Hematopoietic multipotent progenitor cell treated with erythropoietin and hydrocortisone succinate and interleukin-3 and kit ligand, for 15 days (in vitro differentiated cells): ENCODE results near the gene CUEDC1.
A peak's percentile ranks its signal among the peaks of the same experiment; 100 is the strongest.
"Not testable (repeated sequence)": the region's sequence is repeated elsewhere in the genome, so short reads cannot be mapped to it uniquely, and the experiment has no call there.

ENCODE experiments used
- DNase-seq: peaks from one replicate; pipeline ENCODE4 v3.0.0-alpha.2; 2015; ENCODE audit warnings: low spot score

The CUEDC1 gene

GRCh38 chr17:57939797-57940196 is 15.4 kb downstream of the CUEDC1 start:
- DNase-seq, result no peak

GRCh38 chr17:57938061-57938502 is 17.1 kb downstream of the CUEDC1 start:
- DNase-seq, result no peak

DNA sequence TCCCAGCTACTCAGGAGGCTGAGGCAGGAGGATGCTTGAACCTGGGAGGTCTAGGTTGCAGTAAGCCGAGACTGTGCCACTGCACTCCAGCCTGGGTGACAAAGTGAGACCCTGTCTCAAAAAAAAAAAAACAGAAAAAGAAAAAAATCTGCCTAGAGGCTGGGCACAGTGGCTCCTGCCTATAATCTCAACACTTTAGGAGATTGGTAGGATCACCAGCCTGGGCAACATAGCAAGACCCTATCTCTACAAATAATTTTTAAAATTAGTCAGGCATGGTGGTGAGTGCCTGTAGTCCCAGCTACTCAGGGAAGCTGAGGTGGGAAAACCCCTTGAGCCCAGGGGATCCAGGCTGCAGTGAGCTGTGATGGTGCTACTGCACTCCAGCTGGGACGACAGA is 17.7 kb downstream of the CUEDC1 start:
- DNase-seq, result no peak

DNA sequence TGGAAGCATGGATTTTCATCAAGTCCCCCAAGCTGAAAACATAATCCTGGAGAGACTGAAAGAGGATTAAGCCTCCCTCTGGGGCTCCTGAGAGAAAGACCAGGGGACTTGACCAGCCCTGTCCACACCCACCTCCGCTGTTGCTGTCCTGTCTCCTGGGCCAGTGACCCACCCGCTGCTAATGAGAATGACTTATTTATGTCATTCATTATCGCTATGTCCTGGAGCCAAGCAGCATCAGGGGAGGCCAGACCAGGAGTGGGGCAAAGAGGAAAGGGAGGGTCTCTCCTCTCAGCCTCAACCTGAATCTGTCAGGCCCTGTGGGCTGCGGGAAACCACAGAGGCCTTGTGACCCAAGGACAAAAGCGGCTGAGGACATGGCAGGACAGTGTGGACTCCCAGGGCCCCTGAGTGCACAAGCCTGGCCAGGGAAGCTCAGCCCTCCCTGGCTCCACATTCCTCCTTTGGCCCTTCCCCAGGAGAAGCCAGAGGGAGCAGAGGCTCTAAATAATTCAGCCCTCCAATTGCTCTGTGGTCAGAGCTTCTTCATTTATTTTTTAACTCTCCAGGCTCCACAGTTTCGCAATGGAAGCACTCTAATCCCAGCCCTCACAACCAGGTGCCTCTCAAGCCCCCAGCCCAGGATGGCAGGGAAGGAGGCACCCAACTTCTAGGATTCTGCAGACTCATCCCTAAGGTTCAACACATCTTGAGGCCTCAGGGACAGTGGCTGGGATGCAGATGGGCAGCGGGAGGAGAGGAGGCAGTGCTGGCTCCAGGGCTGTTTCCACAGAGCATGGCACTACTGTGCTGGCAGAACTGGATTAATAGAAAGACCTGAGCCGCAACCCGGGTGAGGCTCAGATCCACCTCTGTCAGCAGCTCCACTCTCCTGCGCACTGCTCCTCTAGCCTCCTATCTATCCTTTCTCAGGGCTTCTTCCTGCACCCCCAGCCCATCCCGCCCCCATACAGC is 19.1 kb downstream of the CUEDC1 start:
- DNase-seq, result no peak

GRCh38 chr17:57931488-57932137 is 23.6 kb downstream of the CUEDC1 start:
- DNase-seq, result no peak

- no peak for DNase-seq
These were observed 25.0 kb downstream of the CUEDC1 start for GRCh38 chr17:57930239-57930638.

DNA sequence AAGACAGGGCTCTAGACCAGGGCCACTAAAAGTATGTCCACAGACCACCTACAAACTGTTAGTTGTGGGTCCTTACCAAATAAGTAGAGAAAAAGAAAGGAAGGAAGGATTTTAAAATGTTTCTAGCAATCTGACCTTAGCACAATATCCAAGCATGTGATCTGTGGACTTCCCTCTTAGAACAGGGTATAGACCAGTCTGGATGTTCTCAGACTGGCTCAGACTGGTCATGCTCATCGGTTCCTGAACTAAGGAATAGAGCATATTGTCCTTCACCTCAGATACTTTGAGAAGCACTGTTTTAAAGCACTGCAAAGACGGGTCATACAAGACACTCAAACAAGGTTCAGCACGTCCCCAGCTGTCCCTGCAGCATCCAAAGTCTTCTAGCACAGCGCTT is 25.8 kb downstream of the CUEDC1 start:
- no peak for DNase-seq

DNA sequence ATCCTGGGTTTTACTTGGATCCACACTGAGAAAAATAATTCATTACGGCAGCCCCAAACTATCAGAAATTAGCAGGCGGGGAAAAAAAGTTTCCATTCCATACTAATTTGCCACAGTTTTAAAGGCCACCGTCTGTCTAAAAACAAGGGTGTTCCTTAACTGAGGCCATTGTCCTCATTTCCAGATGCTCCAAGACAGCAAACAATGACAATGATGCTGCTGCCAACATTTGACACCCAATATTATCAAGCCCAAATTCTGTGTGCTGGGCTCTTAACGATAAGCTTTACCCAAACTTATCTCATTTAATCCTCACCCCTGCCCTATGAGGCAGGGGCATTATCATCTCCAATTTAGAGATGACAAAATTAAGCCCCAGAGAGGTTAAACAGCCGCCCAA is 26.3 kb downstream of the CUEDC1 start:
- DNase-seq, result peak; percentile 42

DNA sequence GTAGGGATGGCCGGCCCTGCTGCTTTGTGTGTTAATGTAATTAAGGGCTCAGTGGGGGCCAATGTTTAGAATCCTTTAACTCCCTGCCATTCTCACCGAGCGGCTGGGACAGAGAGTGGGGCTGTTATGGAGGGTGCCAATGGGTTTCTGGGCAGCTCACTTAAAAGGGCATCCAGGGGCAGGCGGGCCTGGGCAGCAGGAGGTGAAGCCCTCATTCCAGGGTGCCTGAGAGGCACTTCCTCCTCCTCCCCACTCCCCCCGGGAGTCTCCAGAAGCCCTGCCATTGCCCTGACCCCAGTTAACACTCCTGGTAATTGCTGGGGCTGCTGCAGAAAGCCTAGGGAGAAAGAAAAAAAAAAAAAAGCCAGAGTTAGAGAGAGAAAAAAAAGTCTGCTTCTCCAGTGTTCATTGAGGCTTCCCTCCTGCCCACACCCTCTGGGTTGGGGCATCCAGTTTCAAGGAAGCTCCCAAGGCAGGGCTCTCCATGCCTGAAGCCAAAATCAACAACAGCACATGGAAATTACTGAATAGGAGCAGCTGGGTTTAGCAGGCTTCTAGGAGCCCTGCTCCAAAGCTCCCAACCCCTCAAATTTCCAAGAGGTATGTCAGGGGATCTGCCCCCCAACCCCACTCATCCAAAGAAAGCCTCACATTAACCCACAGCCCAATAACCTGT is 28.0 kb downstream of the CUEDC1 start:
- DNase-seq, result no peak

GRCh38 chr17:57926723-57927047 is 28.5 kb downstream of the CUEDC1 start:
- DNase-seq, result no peak

- DNase-seq, result no peak
These were observed 29.7 kb downstream of the CUEDC1 start for GRCh38 chr17:57925361-57925990.

DNA sequence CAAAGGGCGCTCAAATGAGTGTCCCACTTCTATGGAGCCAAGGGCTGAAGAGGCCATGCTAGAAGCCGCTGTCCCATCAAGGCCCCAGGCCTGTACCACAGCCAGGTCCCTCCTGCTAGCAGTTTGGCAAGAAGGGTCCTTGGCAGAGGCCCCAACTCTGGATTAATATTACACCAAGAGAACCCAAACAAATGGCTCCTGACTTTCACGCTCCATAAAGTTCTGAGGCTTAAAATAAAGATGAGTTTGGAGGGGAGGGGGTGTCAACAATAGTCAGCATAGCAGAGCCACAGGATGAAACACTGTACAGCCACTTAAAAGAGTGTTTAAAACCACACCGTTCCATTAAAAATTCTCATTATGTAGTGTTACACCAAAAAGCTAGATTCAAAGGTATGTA is 30.5 kb downstream of the CUEDC1 start:
- no peak for DNase-seq

DNA sequence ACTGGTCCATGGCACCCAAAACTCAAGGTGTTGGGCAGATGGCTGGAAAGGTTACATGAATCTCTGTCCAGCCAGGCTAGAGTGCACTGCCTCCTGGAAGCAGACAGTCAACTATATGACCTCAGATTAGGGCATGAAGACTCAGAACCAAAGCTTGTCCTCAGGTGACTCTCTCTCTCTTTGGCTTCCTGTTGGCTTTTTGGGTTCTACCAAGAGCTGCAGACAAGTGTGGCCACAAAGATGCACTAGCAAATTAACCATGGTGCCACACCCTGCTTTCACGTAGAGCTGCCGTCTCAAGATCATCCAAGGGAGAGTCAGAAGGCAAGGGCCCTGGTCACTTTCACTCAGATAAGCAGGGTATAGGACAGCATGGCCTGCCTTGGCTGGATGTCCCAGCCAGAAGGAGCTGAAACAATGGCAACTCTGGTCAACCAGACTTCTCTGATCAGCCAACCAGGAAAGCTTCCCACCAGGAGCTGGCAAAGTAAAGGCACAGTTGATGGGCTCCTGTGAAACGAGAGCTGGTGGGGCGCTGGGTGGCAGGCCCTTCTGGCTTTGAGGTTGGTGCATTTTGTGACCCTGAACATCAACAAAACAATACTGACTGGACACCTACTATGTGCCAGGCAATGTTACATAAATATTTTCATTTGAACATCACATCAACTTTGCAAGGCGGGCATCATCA is 31.9 kb downstream of the CUEDC1 start:
- DNase-seq, result no peak

DNA sequence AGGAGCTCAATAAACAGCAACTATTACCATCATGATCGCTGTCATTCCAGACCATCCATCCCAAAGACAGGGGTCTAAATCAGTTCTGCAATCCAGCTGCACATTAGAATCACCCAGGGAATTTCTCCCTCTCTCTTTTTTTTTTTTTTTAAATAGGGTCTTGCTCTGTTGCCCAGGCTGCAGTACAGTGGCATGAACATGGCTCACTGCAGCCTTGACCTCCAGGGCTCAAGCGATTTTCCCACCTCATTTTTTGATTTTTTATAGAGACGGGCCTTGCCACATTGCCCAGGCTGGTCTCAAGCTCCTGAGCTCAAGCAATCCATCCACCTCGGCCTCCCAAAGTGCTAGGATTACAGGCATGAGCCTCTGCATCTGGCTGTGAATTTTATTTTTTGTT is 32.5 kb downstream of the CUEDC1 start:
- DNase-seq, result not testable (repeated sequence)

DNA sequence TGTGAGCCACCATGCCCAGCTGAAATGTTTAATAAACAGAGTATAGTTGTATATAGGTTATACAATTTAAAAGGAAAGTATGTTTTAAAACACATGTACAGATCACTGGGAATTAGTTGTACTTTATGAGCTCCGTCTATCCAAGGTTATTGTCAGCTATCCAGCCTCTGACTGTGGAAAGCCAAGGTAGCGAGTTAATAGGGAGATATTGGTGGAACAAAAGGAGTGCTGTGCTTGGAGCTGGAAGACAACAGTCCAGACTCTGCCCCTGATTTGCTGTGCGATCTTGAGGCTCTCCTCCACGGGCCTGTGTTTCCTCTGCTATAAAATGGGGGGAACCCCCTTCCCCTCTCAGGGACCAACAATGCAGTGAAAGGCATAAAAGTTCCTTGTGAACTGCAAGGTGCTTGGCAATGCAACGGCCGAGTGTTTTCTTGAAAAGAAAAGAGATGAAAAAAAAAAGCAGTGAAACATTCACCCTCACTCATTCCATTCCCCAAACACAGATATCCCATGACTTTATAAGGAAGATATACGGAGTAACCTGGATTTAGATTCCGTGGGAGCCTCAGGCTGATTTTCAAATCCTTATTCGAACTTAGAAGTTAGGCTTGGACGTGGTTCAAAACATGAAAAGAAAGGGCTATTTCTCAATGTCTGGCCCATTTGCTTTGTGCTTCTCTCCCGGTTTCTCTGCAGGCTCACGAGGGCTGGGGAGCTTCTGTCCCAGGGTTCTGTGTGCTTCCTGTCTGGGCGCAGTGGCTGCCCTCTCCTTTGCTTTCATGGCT is 34.1 kb downstream of the CUEDC1 start:
- no peak for DNase-seq

DNA sequence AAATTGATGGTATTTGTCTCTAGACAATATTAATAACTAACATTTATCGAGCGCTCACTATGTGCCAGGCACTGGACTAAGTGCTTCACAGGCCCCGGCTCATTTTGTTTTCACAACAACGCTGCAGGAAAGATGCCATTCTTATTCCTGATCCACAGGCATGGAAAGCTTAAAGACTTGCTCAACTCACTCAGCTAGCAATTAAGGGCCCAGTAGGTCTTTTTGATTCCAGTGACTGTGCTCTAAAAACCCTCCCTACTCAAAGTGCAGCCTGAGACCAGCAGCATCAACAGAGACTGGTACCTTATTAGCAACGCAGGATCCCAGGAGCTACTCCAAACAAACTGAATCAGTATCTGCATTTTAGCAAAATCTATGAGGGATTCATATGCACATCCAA is 35.3 kb downstream of the CUEDC1 start:
- no peak for DNase-seq

DNA sequence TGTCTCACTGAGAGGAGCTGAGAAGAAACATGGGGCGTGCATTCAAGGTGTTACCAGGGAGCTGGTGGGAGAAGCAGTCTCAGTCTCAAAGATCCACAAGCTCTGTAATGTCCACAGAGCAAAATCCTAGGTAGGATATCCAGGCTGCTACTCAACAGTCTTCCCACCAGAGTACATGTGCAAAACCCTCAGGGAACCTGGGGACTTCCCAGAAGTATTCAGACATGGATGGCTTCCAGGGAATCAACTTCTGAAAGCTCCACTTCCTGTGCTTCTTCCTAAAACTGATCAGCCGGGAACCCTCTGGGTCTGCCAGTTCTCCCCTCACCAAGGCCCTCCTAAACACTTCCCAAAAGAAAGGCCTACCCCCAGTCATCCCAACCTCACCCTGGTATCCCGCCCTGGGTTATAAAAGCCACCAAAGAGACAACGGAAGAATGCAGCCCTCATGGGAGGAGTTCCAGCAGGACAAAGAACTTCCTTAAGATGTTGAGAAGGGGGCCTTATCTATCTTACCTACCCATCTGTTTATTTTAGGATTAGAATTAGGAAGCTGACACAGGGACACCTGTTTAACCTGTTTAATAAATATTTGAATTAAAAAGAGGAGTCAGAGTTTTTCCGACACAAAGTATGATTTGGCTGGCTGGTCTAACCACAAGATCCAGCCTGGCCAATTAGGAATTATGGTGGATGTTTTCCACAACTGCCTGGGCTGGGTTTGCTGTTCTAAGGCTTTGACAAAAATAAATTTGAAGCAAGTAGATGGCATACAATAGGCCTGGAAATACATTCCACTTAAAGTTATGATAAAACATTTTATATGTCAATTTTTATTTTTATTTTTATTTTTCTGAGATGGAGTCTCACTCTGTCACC is 37.0 kb downstream of the CUEDC1 start:
- DNase-seq, result no peak

DNA sequence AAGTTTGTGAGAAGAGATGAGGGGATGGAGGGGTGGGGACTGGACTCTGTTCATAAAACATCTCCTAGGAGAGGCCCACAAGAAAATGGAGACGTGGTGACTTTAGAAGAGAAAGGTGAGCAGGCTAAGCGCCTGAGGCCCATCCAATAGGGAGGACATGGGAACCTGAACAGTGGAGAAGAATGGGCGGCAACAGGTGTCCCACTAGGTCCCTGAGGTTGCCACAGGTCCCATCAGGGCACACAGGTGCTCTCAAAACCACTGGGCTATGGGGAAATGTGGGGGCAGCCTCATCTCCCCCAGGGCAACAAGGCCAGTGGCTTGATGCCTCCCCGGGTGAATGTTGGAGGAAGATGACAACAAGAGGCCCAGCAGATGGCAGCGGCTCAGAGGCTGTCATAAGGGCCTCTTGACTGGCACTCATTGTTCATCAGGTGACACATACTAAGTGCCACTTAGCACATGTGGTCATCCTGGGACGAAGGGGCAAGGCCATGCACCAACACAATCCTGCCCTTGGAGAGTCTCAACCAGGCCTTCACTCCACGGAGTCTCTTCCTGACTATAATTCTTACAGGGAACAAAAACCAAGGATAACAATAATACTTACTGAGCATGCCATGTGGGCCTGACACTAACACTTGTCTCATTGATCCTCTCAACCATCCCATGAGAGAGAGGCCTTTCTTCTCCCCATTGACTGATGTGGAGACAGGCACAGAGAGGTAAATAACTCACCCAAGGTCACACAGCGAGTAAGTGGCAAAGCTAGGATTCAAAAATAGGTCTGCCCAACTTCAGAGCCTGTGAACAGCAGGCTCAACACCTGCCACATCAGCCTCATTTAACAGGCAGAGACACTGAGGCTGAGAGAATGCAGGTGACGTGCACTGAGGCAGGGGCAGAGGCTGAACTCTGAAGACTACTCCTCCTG is 38.0 kb downstream of the CUEDC1 start:
- peak; percentile 20 for DNase-seq
